Esophagus squamous epithelium (tissue), 5 donors: ENCODE data around the gene CDC14B. TPM values are rescaled to one million over a fixed set of nuclear protein-coding genes. Genes with fewer than 3 reads are reported as not detected.

Experiments used
- DNase-seq: peaks from one replicate; lab custom pipeline; 2025; lab: John Stamatoyannopoulos, UW
- H3K27ac ChIP-seq, 4 donors: fragments of 200-600 bp; sonication (generic); one replicate each; pipeline ENCODE4 v1.5.1; 2016 to 2019; ENCODE audit warnings: mild to moderate bottlenecking in 1 of 4
- H3K27me3 ChIP-seq, 4 donors: fragments of 200-600 bp; sonication (generic); 1 replicate in 3 of 4; 2 replicates in 1 of 4; pipeline versions ENCODE4 v1.5.1 to v1.6.0; 2017 to 2021; ENCODE audit warnings: antibody characterized with exemption in 1 of 4
- H3K36me3 ChIP-seq, 3 donors: fragments of 200-600 bp; sonication (generic); one replicate each; pipeline ENCODE4 v1.5.1; 2016 to 2019
- H3K4me1 ChIP-seq, 3 donors: fragments of 200-600 bp; sonication (generic); one replicate each; pipeline ENCODE4 v1.5.1; 2017 to 2019
- H3K4me3 ChIP-seq, 4 donors: fragments of 200-600 bp; sonication (generic); 1 replicate in 3 of 4; 2 replicates in 1 of 4; pipeline ENCODE4 v1.5.1; 2016 to 2019; ENCODE audit warnings: mild to moderate bottlenecking in 2 of 4, moderate library complexity in 1 of 4
- H3K9me3 ChIP-seq, 3 donors: fragments of 200-600 bp; sonication (generic); one replicate each; pipeline ENCODE4 v1.5.1; 2016 to 2019
- CTCF ChIP-seq, 6 experiments: fragments of 450-650 bp in 4 of 6; fragments of 200-600 bp in 2 of 6; sonication (generic) in 2 of 6; IDR thresholded peaks; one replicate each; pipeline ENCODE4 v1.5.1; 2016 to 2019; ENCODE audit warnings: antibody characterized with exemption in 6 of 6, mild to moderate bottlenecking in 4 of 6, moderate library complexity in 4 of 6
- POLR2A ChIP-seq, 4 donors: fragments of 450-650 bp; IDR thresholded peaks; one replicate each; pipeline ENCODE4 v1.6.1; 2017; ENCODE audit warnings: antibody characterized with exemption in 4 of 4, mild to moderate bottlenecking in 4 of 4, moderate library complexity in 3 of 4
- WGBS, 2 donors: methylation state at CpG; one replicate each; pipeline ENCODE4 v1.1.5; 2018; 5-methylcytosine and 5-hydroxymethylcytosine counted together
- intact Hi-C: fragments of 100-400 bp; cut with DNase I; formaldehyde crosslinking; loops from one replicate; pipeline ENCODE4 v1.15.0; 2022
- total RNA-seq, 4 donors: library from RNA; depleted of rRNA; stranded (reverse); fragments of >200 nt; gene quantifications; one replicate each; pipeline ENCODE4 v1.1.0, GENCODE V29; 2016
- donor health status: DM: yes; HTN: yes; CAD: no.

CDC14B gene
- total RNA-seq, 4 donors from 2014 or later: 2.7 to 14.8 (median 9.1) TPM

- Histone ChIP-seq H3K27me3 (no peaks in the 10 kb centered on the region), H3K27ac (no peak overlapping the region), H3K4me1 (no peaks in the 10 kb centered on the region), H3K9me3 (no peaks in the 10 kb centered on the region), H3K36me3 (no peaks in the 10 kb centered on the region), H3K4me3 (no peak overlapping the region)
- no peak for DNase-seq
- intact Hi-C loops: loop anchor here (10.0 kb wide), 1 partner anchor 120 kb away; the partner anchor contains the start of gene HABP4
- 81 to 94% methylated on average over 5 to 8 of the region's 8 CpGs for WGBS, 2 donors
- TF ChIP-seq CTCF (IDR thresholded peaks at IDR 0.05) (no peak), POLR2A (IDR thresholded peaks at IDR 0.05) (no peak)
Observed at GRCh38 chr9:96574931-96575351, 44.7 kb downstream of the CDC14B start.

DNA sequence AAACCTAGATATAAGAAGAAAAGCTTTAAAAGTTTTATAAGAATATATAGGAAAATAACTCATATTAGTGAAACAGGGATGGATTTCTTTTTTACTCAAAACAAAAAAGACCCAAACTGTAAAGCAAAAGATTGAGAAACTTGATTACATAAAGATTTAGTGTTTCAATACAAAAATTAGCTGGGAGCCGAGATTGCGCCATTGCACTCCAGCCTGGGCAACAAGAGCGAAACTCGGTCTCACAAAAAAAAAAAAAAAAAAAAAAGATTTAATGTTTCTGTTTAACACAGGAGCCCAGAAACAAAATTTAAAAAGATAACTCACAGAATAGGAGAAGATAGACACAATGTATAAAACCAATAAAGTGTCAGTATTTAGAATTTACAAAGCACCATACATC is 45.2 kb downstream of the CDC14B start:
- intact Hi-C loops: loop anchor here (10.0 kb wide), 1 partner anchor 120 kb away; the partner anchor contains the start of gene HABP4
- 66 to 82% methylated on average over 4 of the region's 4 CpGs for WGBS, 2 donors

DNA sequence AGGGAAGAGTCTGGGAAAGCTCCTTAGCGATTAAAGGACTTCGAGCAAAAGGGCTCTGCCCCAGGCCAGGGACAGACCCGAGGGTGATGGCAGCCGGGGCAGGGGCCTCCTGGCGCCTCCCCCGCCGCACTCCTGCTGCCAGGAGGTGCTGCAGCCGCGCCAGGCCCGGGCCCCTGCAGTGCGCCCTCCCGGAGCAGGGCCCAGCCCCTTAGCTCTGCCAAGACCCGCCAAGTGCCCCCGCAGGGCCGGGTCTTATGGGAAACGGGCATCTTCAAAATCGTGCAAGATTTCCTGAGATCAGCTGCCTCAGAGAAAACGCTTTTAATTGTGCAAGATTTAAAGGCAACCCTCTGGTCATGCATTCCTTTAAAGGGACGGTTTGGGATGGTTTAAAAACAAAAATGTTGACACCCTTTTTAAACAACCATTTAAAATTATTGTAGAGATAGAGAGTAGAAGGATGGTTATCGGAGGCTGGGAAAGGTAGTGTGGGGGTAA is 52.4 kb downstream of the CDC14B start:
- Histone ChIP-seq H3K36me3 (peaks cover 0 to 2% (median 0%) of the 10 kb centered on the region in 3 donors), H3K4me3 (peak overlapping the region; percentile 74 to 81 (median 77)), H3K27ac (peak overlapping the region; percentile 84 to 93 (median 88)), H3K9me3 (no peaks in the 10 kb centered on the region), H3K27me3 (no peaks in the 10 kb centered on the region), H3K4me1 (peaks cover 3 to 35% (median 15%) of the 10 kb centered on the region in 3 donors)
- WGBS, 2 donors: 18 to 23% methylated on average over 4 to 11 of the region's 20 CpGs
- DNase-seq: no peak
- TF ChIP-seq POLR2A (IDR thresholded peaks at IDR 0.05): no peak
- no peak for TF ChIP-seq CTCF (IDR thresholded peaks at IDR 0.05)
- intact Hi-C loops: no loop called here

More for the DNA sequence above, 45.2 kb downstream of the CDC14B start:
- DNase-seq: no peak
- Histone ChIP-seq H3K9me3 (no peaks in the 10 kb centered on the region), H3K36me3 (no peaks in the 10 kb centered on the region), H3K27ac (no peak overlapping the region), H3K27me3 (no peaks in the 10 kb centered on the region), H3K4me1 (no peaks in the 10 kb centered on the region), H3K4me3 (no peak overlapping the region)
- no peak for TF ChIP-seq CTCF (IDR thresholded peaks at IDR 0.05)

GRCh38 chr9:96566498-96567202 is 53.0 kb downstream of the CDC14B start:
- Histone ChIP-seq H3K36me3 (peaks cover 0 to 8% (median 0%) of the 10 kb centered on the region in 3 donors), H3K4me1 (peaks cover 3 to 35% (median 15%) of the 10 kb centered on the region in 3 donors), H3K4me3 (peak overlapping the region; percentile 74 to 81 (median 77)), H3K27ac (peak overlapping the region; percentile 84 to 93 (median 88)), H3K9me3 (no peaks in the 10 kb centered on the region), H3K27me3 (no peaks in the 10 kb centered on the region)
- 0 to 3% methylated on average over 1 to 8 of the region's 59 CpGs for WGBS, 2 donors
- intact Hi-C loops: no loop called here
- peak; percentile 41 for DNase-seq
- peak in 2 of 4 donors; percentile 22 to 23 for TF ChIP-seq POLR2A (IDR thresholded peaks at IDR 0.05)
- peak; percentile 47 to 65 (median 56) for TF ChIP-seq CTCF (IDR thresholded peaks at IDR 0.05)
